Measurements from ENCODE around the gene ITGB3.

Gene ITGB3

GRCh38 chr17:47276444-47276843 is 22.8 kb downstream of the ITGB3 start:
- DNase-seq (ENCODE audit: low read depth) = no peak

DNA sequence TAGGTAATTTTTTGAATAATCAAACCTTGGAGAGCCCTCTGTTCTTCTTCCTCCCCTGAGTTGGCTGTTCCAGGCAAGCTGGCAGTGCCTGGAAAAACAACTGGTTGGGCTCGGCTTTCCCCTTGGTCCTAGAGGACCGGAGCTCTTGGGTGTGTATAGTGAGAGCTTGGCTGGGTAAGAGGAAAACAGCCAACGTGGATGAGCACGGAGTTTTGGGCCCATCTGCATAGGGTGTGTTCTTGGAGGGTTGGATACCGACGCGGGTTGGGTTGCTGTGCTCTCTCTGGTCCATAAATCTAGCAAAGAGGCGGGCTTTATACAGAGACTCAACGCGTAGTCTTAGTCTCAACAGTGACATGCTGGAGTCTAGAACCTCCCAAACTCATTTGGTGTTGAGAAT is 23.2 kb downstream of the ITGB3 start:
- DNase-seq (ENCODE audit: low read depth) = peak; percentile 63

- DNase-seq (ENCODE audit: low read depth) = peak; percentile 56
Measured at GRCh38 chr17:47277921-47278320, 24.3 kb downstream of the ITGB3 start.

GRCh38 chr17:47278561-47278960 is 24.9 kb downstream of the ITGB3 start:
- no peak for DNase-seq (ENCODE audit: low read depth)

DNA sequence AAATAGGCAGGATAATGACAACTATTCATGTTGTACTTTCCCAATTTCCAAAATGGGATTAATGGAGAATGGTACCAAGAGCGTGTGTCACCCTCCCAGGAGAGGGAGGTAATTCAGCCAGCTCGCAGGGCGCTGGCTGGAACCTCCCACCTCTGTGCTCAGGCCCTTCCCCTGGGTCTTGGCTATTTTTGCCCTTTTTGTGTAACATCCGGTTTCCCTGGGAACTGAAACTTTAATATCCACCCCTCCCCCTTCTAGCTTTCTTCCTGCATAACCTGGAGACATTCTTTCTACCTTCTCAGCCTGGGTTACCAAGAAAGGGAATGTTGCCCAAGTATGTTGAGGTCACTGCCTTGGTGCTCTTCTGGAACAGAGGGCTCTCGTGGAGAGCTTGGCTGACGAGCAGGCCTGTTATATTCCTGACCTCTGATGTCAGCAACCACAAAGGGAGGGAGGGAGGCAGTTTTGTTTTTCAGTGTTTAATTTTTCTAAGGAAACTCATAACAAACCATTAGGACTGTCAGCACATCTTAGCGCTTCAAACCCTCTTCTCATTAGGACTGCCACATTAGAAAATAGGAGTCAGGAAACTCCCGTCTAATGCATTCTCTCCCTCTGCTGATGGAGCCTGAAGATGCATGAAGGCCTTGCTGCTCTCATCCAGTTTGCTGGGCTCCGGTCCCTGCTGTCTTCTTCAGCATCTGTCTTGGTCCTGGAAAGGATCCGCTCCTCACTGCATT is 25.6 kb downstream of the ITGB3 start:
- DNase-seq (ENCODE audit: low read depth) = peak; percentile 99

- DNase-seq (ENCODE audit: low read depth) = peak; percentile 80
Measured at GRCh38 chr17:47280072-47280811, 26.6 kb downstream of the ITGB3 start.

DNA sequence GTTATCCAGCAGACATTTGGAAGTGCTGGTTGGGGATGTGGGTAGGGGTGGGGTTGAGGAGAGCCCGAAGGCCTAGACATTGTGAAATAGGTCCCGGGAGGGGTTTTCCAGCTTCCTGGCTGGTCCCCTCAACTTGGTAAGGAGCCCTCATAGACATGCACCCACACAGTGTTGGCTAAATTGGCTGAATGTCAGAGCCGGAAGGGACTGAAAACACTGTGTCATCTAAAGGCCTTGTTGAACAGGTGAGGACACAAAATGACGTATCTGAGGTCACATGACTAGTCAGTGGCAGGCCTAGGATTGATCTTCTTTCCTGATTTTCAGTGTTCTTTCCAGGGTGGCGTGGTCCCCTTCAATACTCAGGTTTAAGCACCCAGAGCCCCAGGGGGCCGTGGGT is 27.6 kb downstream of the ITGB3 start:
- no peak for DNase-seq (ENCODE audit: low read depth)

GRCh38 chr17:47285003-47285402 is 31.4 kb downstream of the ITGB3 start:
- DNase-seq (ENCODE audit: low read depth) = no peak

DNA sequence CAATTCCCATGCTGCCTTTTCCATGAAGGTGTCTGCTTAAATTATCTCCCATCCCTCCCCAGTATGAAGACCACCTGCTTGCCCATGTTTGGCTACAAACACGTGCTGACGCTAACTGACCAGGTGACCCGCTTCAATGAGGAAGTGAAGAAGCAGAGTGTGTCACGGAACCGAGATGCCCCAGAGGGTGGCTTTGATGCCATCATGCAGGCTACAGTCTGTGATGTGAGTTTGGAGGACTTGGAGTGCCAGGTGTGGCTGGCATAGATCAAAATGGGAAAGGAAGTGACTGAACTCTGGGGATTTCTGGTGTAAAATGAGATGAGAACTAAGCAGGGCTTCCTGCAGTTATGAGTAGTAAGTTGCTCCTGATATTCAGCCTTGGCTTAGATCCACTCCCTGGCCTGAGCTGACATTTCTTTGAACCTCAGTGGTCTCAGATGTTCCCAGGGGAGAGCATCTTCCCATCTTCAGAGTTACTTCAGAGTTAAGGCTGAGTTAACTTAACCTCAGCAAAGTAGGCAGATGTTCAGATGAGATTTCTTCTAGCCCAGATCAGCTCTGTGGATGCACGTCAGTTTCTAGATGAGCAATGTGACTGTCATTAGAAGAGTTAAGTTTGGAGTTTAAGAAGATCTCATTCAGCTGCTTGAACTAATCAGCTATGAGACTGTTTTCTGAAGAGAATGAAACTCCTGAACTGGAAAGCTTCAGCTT is 32.7 kb downstream of the ITGB3 start:
- DNase-seq (ENCODE audit: low read depth) = peak; percentile 50

GRCh38 chr17:47287068-47287467 is 33.4 kb downstream of the ITGB3 start:
- no peak for DNase-seq (ENCODE audit: low read depth)

GRCh38 chr17:47287639-47288038 is 34.0 kb downstream of the ITGB3 start:
- no peak for DNase-seq (ENCODE audit: low read depth)

DNA sequence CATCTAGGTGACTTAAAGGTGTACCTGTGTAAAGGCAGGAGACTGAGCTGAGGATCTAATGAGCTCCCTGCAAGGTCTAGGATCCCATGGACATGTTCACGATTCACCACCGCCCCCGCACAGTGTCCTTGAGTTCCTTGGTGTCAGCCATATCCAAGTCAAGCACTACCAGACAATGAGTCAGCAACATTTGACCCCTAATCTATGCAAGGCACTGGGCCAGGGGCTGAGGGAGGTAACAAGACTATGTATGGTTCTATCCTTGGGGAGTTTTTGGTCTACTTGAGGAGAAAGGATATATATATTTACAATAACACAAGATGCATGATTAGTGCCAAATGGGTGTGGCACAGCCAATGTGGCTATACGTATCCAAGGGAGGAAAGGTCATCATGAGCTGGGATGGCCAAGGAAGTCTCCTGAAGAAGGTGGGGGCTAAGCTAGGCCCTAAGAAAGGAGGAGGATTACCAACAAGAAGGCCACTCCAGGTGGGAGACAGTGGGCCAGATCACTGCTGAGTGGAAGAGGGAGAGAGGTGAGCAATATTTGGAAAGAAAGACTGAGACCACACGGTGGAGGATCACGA is 35.0 kb downstream of the ITGB3 start:
- peak; percentile 79 for DNase-seq (ENCODE audit: low read depth)

GRCh38 chr17:47289302-47289701 is 35.7 kb downstream of the ITGB3 start:
- no peak for DNase-seq (ENCODE audit: low read depth)

- no peak for DNase-seq (ENCODE audit: low read depth)
Measured at GRCh38 chr17:47290870-47291241, 37.2 kb downstream of the ITGB3 start.

- DNase-seq (ENCODE audit: low read depth) = peak; percentile 49
Measured at GRCh38 chr17:47291242-47291873, 37.7 kb downstream of the ITGB3 start.

GRCh38 chr17:47292206-47292605 is 38.6 kb downstream of the ITGB3 start:
- DNase-seq (ENCODE audit: low read depth) = no peak

DNA sequence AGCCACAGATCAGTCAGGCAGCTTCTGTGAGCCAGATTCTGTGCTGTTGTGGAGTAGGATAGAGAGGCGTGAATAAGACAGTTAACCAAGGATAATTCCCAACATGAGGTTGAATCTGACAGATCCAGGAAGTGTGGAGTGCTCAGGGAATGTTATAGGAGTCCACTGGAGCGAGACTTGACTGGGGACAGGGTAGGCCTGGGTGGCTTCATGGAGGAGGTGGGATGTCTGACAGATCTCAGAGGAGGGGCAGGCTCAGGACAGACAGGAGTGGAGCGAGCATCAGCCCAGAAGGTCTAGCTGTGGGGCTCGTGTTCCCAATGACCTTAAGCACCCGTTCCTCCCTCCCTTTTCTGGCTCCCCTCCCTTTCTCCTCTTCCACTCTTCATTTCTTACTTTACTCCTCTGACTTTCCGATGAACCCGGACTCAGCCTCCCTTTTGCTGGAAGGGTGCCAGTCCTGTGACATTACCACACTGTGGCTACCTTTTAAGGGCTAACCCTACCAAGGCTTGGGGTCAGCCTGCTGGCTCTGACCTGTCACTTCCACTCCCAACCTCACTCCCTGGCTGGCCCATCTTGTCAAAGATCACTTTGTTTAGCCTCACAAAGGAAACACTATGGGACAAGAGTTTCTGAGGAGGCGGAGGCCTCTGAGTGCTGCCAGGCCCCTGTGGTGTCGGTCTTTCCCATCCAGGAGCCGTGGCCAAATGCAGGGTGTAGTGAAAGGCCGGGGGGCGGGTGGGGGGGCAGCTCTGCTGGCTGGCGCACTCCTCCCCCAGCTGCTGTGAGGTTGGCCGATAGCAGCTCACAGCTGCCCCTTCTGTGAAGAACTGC is 41.6 kb downstream of the ITGB3 start:
- DNase-seq (ENCODE audit: low read depth) = no peak

- DNase-seq (ENCODE audit: low read depth) = no peak
Measured at GRCh38 chr17:47295874-47296255, 42.2 kb downstream of the ITGB3 start.

- peak; percentile 59 for DNase-seq (ENCODE audit: low read depth)
Measured at GRCh38 chr17:47297661-47298400, 44.2 kb downstream of the ITGB3 start.

DNA sequence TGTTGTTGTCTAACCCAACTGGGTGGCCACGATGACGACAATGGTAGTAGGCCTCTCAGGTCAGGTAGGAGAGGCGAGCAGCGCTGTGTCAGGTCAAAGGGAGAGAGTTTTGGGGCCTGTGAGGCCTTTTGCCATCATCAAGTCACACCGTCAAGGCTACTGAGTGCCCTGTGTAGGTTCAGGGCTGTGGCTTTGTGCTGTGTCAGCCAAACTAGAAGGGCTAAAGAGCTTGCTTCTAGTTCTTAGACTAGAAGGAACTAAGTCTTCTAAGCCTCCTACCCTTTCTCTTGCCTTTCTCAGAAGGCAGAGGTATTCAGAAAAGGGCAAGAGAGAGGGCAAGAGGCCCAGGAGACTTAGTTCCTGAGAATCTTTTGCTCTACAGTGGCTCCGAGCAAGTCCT is 45.1 kb downstream of the ITGB3 start:
- DNase-seq (ENCODE audit: low read depth) = no peak

Data from iris pigment epithelial cell (primary cell).